ENCODE data around the gene MYF5. TPM values are rescaled to one million over a fixed set of nuclear protein-coding genes. Genes with fewer than 3 reads are reported as not detected.

MYF5 gene
- total RNA-seq, 2 experiments from 2014 or later, result not detected

- intact Hi-C loops (cut with micrococcal nuclease), result no loop called here
- ChIA-PET POLR2A (no interaction called here), CTCF (no interaction called here)
- Mint-ChIP-seq H3K27me3 (no peaks in the 10 kb centered on the region), H3K4me3 (no peak overlapping the region), H3K27ac (no peak overlapping the region), H3K36me3 (ENCODE audit: low read depth) (no peaks in the 10 kb centered on the region), H3K9me3 (peaks cover 1% of the 10 kb centered on the region), H3K4me1 (ENCODE audit: low read depth) (no peaks in the 10 kb centered on the region)
- DNase-seq (no peak), ATAC-seq (no peak)
- TF ChIP-seq, protein P1, sequence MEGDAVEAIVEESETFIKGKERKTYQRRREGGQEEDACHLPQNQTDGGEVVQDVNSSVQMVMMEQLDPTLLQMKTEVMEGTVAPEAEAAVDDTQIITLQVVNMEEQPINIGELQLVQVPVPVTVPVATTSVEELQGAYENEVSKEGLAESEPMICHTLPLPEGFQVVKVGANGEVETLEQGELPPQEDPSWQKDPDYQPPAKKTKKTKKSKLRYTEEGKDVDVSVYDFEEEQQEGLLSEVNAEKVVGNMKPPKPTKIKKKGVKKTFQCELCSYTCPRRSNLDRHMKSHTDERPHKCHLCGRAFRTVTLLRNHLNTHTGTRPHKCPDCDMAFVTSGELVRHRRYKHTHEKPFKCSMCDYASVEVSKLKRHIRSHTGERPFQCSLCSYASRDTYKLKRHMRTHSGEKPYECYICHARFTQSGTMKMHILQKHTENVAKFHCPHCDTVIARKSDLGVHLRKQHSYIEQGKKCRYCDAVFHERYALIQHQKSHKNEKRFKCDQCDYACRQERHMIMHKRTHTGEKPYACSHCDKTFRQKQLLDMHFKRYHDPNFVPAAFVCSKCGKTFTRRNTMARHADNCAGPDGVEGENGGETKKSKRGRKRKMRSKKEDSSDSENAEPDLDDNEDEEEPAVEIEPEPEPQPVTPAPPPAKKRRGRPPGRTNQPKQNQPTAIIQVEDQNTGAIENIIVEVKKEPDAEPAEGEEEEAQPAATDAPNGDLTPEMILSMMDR (IDR thresholded peaks at IDR 0.05), result no peak
Measured at GRCh38 chr12:80679346-80680131, 37.2 kb upstream of the MYF5 start.

GRCh38 chr12:80681287-80681686 lies 35.4 kb upstream of the MYF5 start:
- H3K36me3 Mint-ChIP-seq (ENCODE audit: low read depth), result no peaks in the 10 kb centered on the region
- TF ChIP-seq, protein P1 (IDR thresholded peaks at IDR 0.05), result no peak
- CTCF ChIA-PET, result no interaction called here
- no peak overlapping the region for H3K27ac Mint-ChIP-seq
- DNase-seq (no peak), ATAC-seq (no peak)
- peaks cover 1% of the 10 kb centered on the region for H3K9me3 Mint-ChIP-seq
- H3K27me3 Mint-ChIP-seq, result no peaks in the 10 kb centered on the region
- POLR2A ChIA-PET, result no interaction called here
- intact Hi-C loops (cut with micrococcal nuclease), result no loop called here
- no peaks in the 10 kb centered on the region for H3K4me1 Mint-ChIP-seq (ENCODE audit: low read depth)
- no peak overlapping the region for H3K4me3 Mint-ChIP-seq

DNA sequence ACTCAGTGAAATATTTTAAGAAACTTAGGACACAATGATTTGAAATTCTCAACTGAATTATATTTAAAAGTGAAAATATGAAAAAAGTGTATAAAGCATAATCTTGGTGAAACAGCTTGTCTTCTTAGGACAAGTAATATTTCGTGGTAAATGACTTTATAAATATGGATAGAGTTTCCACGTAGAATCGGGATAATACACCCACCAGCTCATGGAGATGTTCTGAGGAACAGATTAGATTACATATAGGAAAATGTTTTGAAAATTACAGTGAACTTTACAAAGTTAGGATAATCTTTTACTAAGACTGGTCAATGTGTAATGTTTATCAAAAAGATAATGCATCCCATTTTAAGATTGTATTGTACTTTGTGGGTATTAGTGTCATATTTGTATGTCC lies 34.9 kb upstream of the MYF5 start:
- no peaks in the 10 kb centered on the region for H3K27me3 Mint-ChIP-seq
- TF ChIP-seq, protein P1 (IDR thresholded peaks at IDR 0.05), result no peak

DNA sequence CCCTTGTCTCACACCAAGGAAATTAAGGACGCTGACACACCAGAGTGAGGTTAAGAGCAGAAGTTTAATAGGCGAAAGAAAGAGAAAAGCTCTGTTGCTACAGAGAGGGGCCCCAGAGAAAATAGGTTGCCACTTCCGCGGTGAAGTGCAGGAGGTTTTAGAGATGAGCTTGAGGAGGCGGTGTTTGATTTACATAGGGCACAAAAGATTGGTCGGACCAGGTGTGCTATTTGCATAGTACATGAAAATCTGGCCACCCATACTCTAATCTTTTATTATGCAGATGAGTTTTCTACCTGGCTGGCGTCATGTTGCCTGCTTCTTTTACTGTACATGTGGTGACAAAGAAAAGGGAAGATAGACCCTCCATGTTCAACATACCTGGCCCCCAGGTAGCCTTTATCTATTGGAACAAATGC lies 32.6 kb upstream of the MYF5 start:
- POLR2A ChIA-PET, result no interaction called here
- H3K27ac Mint-ChIP-seq, result no peak overlapping the region
- ATAC-seq (no peak), DNase-seq (no peak)
- CTCF ChIA-PET, result interaction anchor here (0.6 kb wide), 1 partner anchor 26 kb away, joined by 3 read pairs; no protein-coding TSS in a partner anchor
- H3K27me3 Mint-ChIP-seq, result no peaks in the 10 kb centered on the region
- TF ChIP-seq, protein P1 (IDR thresholded peaks at IDR 0.05), result no peak
- intact Hi-C loops (cut with micrococcal nuclease), result no loop called here
- H3K36me3 Mint-ChIP-seq (ENCODE audit: low read depth), result no peaks in the 10 kb centered on the region
- H3K9me3 Mint-ChIP-seq, result no peaks in the 10 kb centered on the region
- no peaks in the 10 kb centered on the region for H3K4me1 Mint-ChIP-seq (ENCODE audit: low read depth)
- no peak overlapping the region for H3K4me3 Mint-ChIP-seq

More for the DNA sequence above, 34.9 kb upstream of the MYF5 start:
- Mint-ChIP-seq H3K4me1 (ENCODE audit: low read depth) (no peaks in the 10 kb centered on the region), H3K9me3 (peaks cover 1% of the 10 kb centered on the region), H3K36me3 (ENCODE audit: low read depth) (no peaks in the 10 kb centered on the region), H3K27ac (no peak overlapping the region), H3K4me3 (no peak overlapping the region)
- intact Hi-C loops (cut with micrococcal nuclease), result no loop called here
- ChIA-PET CTCF (no interaction called here), POLR2A (no interaction called here)
- DNase-seq (no peak), ATAC-seq (no peak)

GRCh38 chr12:80690090-80690489 lies 26.6 kb upstream of the MYF5 start:
- TF ChIP-seq, protein P1 (IDR thresholded peaks at IDR 0.05), result no peak
- H3K9me3 Mint-ChIP-seq, result no peaks in the 10 kb centered on the region
- intact Hi-C loops (cut with micrococcal nuclease), result no loop called here

More at GRCh38 chr12:80690090-80690489, 26.6 kb upstream of the MYF5 start:
- ATAC-seq, result no peak
- H3K4me3 Mint-ChIP-seq, result no peak overlapping the region
- no peak for DNase-seq
- ChIA-PET POLR2A (no interaction called here), CTCF (no interaction called here)
- H3K4me1 Mint-ChIP-seq (ENCODE audit: low read depth), result no peaks in the 10 kb centered on the region
- no peaks in the 10 kb centered on the region for H3K27me3 Mint-ChIP-seq
- H3K27ac Mint-ChIP-seq, result no peak overlapping the region
- H3K36me3 Mint-ChIP-seq (ENCODE audit: low read depth), result no peaks in the 10 kb centered on the region

Data from activated CD8-positive, alpha-beta T cell treated with anti-CD3 and anti-CD28 coated beads for 36 hours (primary cell).